GM12878 (cell line): Measurements from ENCODE around the gene SOBP. TPM values are rescaled to one million over a fixed set of nuclear protein-coding genes. Genes with fewer than 3 reads are reported as not detected.

Experiments
- ATAC-seq: fragments of 200-7000 bp; cut with Tn5 transposase; 3 replicates; pipeline ENCODE4 v1.9.1; 2020; ENCODE audit warnings: mild to moderate bottlenecking, moderate library complexity
- BruUV-seq: library from RNA; stranded (reverse); fragments of 400-500 nt; replicated peaks from 2 replicates; lab custom pipeline; 2021; lab: Mats Ljungman, UMichigan
- CTCF ChIA-PET: fragments of 300-600 bp; sonication (Branson Sonifier 250); formaldehyde crosslinking; extraction: SDS; loops from one replicate; lab custom pipeline; 2021; ENCODE audit warnings: inconsistent platforms; lab: Yijun Ruan, JAX
- POLR2A ChIA-PET: fragments of 350-600 bp; formaldehyde crosslinking; extraction: SDS; loops from one replicate; lab custom pipeline; 2021; ENCODE audit warnings: inconsistent platforms; lab: Charles Lee
- RAD21 ChIA-PET: fragments of 300-600 bp; sonication (Branson Sonifier 250); formaldehyde crosslinking; loops from one replicate; lab custom pipeline; 2023; ENCODE audit warnings: antibody characterized with exemption; ENCODE audit not compliant: unreplicated experiment; lab: Charles Lee
- SMC1A ChIA-PET: fragments of 300-600 bp; sonication (Branson Sonifier 250); formaldehyde crosslinking; loops from one replicate; lab custom pipeline; 2023; ENCODE audit not compliant: unreplicated experiment, uncharacterized antibody; lab: Charles Lee
- DNase-seq: peaks from one replicate; pipeline ENCODE4 v3.0.0-alpha.2; 2011; ENCODE audit warnings: low read depth, low spot score
- FAIRE-seq: peaks from 3 replicates; lab custom pipeline; 2011; peaks lifted over from hg19 to GRCh38; lab: Jason Lieb, UNC
- H2AFZ ChIP-seq: 2 replicates; pipeline ENCODE4 v1.6.0; 2011; ENCODE audit warnings: low read depth, low read length, control low read depth; ENCODE audit not compliant: control insufficient read depth
- H3K27ac ChIP-seq: 2 replicates; pipeline ENCODE4 v1.5.1; 2011; ENCODE audit warnings: control low read depth; ENCODE audit not compliant: control insufficient read depth, insufficient read depth
- H3K27me3 ChIP-seq, 2 experiments: replicated peaks in 1 of 2; 2 replicates each; pipeline versions ENCODE4 v1.6.0 to v1.6.1; 2011; ENCODE audit warnings: low read length in 1 of 2; ENCODE audit not compliant: control insufficient read depth in 2 of 2, insufficient read depth in 2 of 2
- H3K36me3 ChIP-seq, 2 experiments: 2 replicates each; pipeline ENCODE4 v1.5.1; 2011; ENCODE audit warnings: low read length in 1 of 2; ENCODE audit not compliant: control insufficient read depth in 2 of 2, insufficient read depth in 2 of 2
- H3K4me1 ChIP-seq: 2 replicates; pipeline ENCODE4 v1.6.1; 2011; ENCODE audit warnings: mild to moderate bottlenecking, low read length, moderate library complexity, mixed read lengths; ENCODE audit not compliant: control insufficient read depth, insufficient read depth
- H3K4me2 ChIP-seq: 2 replicates; pipeline ENCODE4 v1.6.0; 2011; ENCODE audit warnings: control low read depth; ENCODE audit not compliant: control insufficient read depth, insufficient read depth
- H3K4me3 ChIP-seq: fragments of 200-600 bp; sonication (generic); 2 replicates; pipeline ENCODE4 v1.5.1; 2016
- H3K79me2 ChIP-seq: 2 replicates; pipeline ENCODE4 v1.6.0; 2011; ENCODE audit warnings: low read length; ENCODE audit not compliant: control insufficient read depth, insufficient read depth
- H3K9ac ChIP-seq: 2 replicates; pipeline ENCODE4 v1.8.0; 2011; ENCODE audit warnings: low read length, control low read depth, mixed read lengths; ENCODE audit not compliant: control insufficient read depth, insufficient read depth
- H3K9me3 ChIP-seq: replicated peaks from 3 replicates; pipeline ENCODE4 v1.5.1; 2011; ENCODE audit warnings: mild to moderate bottlenecking, low read length; ENCODE audit not compliant: control insufficient read depth, insufficient read depth
- H4K20me1 ChIP-seq: 2 replicates; pipeline ENCODE4 v1.6.0; 2011; ENCODE audit not compliant: control insufficient read depth, insufficient read depth
- BHLHE40 ChIP-seq, 2 experiments: fragments of 450-650 bp in 1 of 2; IDR thresholded peaks; 2 replicates each; pipeline ENCODE4 v1.6.1; 2011 to 2017; ENCODE audit warnings: low read depth in 2 of 2, borderline replicate concordance in 1 of 2, improper control_type of control experiment in 1 of 2, low read length in 1 of 2, mild to moderate bottlenecking in 1 of 2
- CHD1 ChIP-seq: IDR thresholded peaks from 2 replicates; pipeline ENCODE4 v1.6.1; 2012; ENCODE audit warnings: low read depth, low read length, improper control_type of control experiment
- CREB1 ChIP-seq: IDR thresholded peaks from 2 replicates; pipeline ENCODE4 v1.6.1; 2012; ENCODE audit warnings: low read depth, mild to moderate bottlenecking, inconsistent platforms
- EP300 ChIP-seq, 2 experiments: fragments of 150-350 bp in 1 of 2; IDR thresholded peaks; 2 replicates each; pipeline ENCODE4 v1.6.1; 2011 to 2012; ENCODE audit warnings: low read depth in 2 of 2, low read length in 2 of 2, borderline replicate concordance in 1 of 2, improper control_type of control experiment in 1 of 2, inconsistent platforms in 1 of 2; ENCODE audit not compliant: control insufficient read depth in 1 of 2
- EZH2 ChIP-seq: IDR thresholded peaks from 2 replicates; pipeline ENCODE4 v1.6.1; 2012; ENCODE audit warnings: low read depth, mild to moderate bottlenecking, control low read depth, inconsistent platforms, low read length, borderline replicate concordance; ENCODE audit not compliant: control insufficient read depth
- FOS ChIP-seq: IDR thresholded peaks from 3 replicates; pipeline ENCODE4 v1.6.1; 2011; ENCODE audit warnings: borderline replicate concordance; ENCODE audit not compliant: insufficient read length; ENCODE audit errors: extremely low read depth
- IKZF2 ChIP-seq, 2 experiments: fragments of 450-650 bp; IDR thresholded peaks; 2 replicates each; pipeline ENCODE4 v1.6.1; 2017; ENCODE audit warnings: mild to moderate bottlenecking in 2 of 2, moderate library complexity in 2 of 2
- JUND ChIP-seq: IDR thresholded peaks from 2 replicates; pipeline ENCODE4 v1.6.1; 2012; ENCODE audit warnings: low read depth, mild to moderate bottlenecking, low read length, improper control_type of control experiment, moderate library complexity
- KLF5 ChIP-seq: fragments of 450-650 bp; IDR thresholded peaks from 2 replicates; pipeline ENCODE4 v1.6.1; 2014; ENCODE audit warnings: mild to moderate bottlenecking; ENCODE audit not compliant: partially characterized antibody
- NFYA ChIP-seq: IDR thresholded peaks from 2 replicates; pipeline ENCODE4 v1.6.1; 2011; ENCODE audit warnings: low read depth, mild to moderate bottlenecking, low read length, improper control_type of control experiment, borderline replicate concordance
- NR2C1 ChIP-seq: fragments of 450-650 bp; IDR thresholded peaks from 2 replicates; pipeline ENCODE4 v1.6.1; 2017; ENCODE audit warnings: antibody characterized with exemption, mild to moderate bottlenecking, moderate library complexity
- POLR2AphosphoS5 ChIP-seq: IDR thresholded peaks from 2 replicates; pipeline ENCODE4 v1.6.1; 2011; ENCODE audit warnings: mild to moderate bottlenecking, low read length, inconsistent platforms
- POU2F2 ChIP-seq: IDR thresholded peaks from 3 replicates; pipeline ENCODE4 v1.6.1; 2011; ENCODE audit warnings: low read depth, mild to moderate bottlenecking, low read length, borderline replicate concordance
- REST ChIP-seq: IDR thresholded peaks from 2 replicates; pipeline ENCODE4 v1.6.1; 2012; ENCODE audit warnings: mild to moderate bottlenecking, low read depth, low read length
- RFX5 ChIP-seq: IDR thresholded peaks from 2 replicates; pipeline ENCODE4 v1.6.1; 2011; ENCODE audit warnings: low read depth, low read length, improper control_type of control experiment
- SIX5 ChIP-seq: IDR thresholded peaks from 2 replicates; pipeline ENCODE4 v1.6.1; 2011; ENCODE audit warnings: mild to moderate bottlenecking, low read depth, low read length, moderate library complexity; ENCODE audit not compliant: severe bottlenecking
- SMC3 ChIP-seq: IDR thresholded peaks from 2 replicates; pipeline ENCODE4 v1.6.1; 2011; ENCODE audit warnings: low read length, improper control_type of control experiment, borderline replicate concordance
- SUPT20H ChIP-seq: IDR thresholded peaks from 2 replicates; pipeline ENCODE4 v1.6.1; 2011; ENCODE audit warnings: low read depth, mild to moderate bottlenecking, low read length, moderate library complexity, borderline replicate concordance; ENCODE audit not compliant: control insufficient read depth
- TAF1 ChIP-seq: IDR thresholded peaks from 2 replicates; pipeline ENCODE4 v1.6.1; 2011; ENCODE audit warnings: mild to moderate bottlenecking, low read depth, low read length, borderline replicate concordance
- WGBS: methylation state at CpG from one replicate; pipeline ENCODE4 v1.1.6; 2016; ENCODE audit warnings: low lambda C conversion rate; ENCODE audit not compliant: insufficient replicate concordance, insufficient coverage; ENCODE audit errors: missing lambda C conversion rate; 5-methylcytosine and 5-hydroxymethylcytosine counted together
- in situ Hi-C: fragments of 300-500 bp; cut with MboI; formaldehyde crosslinking; loops from 9 replicates; pipeline ENCODE4 v1.14.3; 2018; ENCODE audit warnings: mixed read lengths
- intact Hi-C: fragments of 100-400 bp; cut with micrococcal nuclease; formaldehyde crosslinking; loops from one replicate; pipeline ENCODE4 v1.14.2; 2022; ENCODE audit not compliant: unreplicated experiment
- polyA plus RNA-seq, 11 experiments: library from polyadenylated mRNA; depleted of rRNA in 4 of 11; unstranded in 6 of 11; stranded (reverse) in 5 of 11; fragments of >200 nt; fragmentation: Nextera tagmentation in 4 of 11; fragmentation: Illumina TruSeq in 1 of 11; extraction: Ambion mirVana in 4 of 11; extraction: Trizol in 1 of 11; gene quantifications; 1 replicate in 1 of 11; 2 replicates in 10 of 11; pipeline versions ENCODE4 v1.2.1 to v1.2.3, GENCODE V29; 2011 to 2016; ENCODE audit warnings: inconsistent platforms in 2 of 11, missing spikeins in 2 of 11, low read depth in 1 of 11
- total RNA-seq, 4 experiments: library from RNA; depleted of rRNA in 3 of 4; stranded (reverse); fragments of >200 nt in 3 of 4; fragmentation: Illumina TruSeq in 1 of 4; extraction: Trizol in 1 of 4; gene quantifications; 2 replicates each; pipeline versions ENCODE4 v1.2.1 to v1.2.3, GENCODE V29; 2013 to 2021

Gene SOBP
- total and polyA plus RNA-seq, 10 of the 15 experiments (the other 5 are each of a cell fraction or from before 2014, with no cell fraction given) = 0.49 to 1.9 (median 0.78) TPM

DNA sequence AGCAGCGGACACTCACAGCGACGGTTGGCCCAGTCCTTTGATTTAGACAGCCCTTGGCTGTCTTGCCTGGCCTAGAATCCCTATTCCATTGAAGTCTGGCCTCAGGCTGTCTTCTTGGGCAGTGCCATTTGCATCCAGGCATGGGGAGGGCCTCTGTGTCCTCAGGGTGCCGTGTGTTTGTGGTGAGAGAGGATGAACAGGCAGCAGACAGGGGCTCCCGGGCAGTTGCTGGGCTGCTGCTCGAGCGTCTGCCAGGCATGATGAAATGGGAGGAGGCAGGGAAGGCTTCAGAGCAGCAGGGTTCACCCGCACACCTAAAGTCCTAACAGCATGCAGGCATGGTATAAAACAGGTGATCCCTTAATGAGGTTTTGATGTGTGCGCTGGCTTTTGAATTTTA is 126.9 kb downstream of the SOBP start (continued):
- TF ChIP-seq EP300 (IDR thresholded peaks at IDR 0.05; ENCODE audit: borderline replicate concordance in 1 of 2, control insufficient read depth in 1 of 2, low read depth in 2 of 2, low read length in 2 of 2) = no peak

DNA sequence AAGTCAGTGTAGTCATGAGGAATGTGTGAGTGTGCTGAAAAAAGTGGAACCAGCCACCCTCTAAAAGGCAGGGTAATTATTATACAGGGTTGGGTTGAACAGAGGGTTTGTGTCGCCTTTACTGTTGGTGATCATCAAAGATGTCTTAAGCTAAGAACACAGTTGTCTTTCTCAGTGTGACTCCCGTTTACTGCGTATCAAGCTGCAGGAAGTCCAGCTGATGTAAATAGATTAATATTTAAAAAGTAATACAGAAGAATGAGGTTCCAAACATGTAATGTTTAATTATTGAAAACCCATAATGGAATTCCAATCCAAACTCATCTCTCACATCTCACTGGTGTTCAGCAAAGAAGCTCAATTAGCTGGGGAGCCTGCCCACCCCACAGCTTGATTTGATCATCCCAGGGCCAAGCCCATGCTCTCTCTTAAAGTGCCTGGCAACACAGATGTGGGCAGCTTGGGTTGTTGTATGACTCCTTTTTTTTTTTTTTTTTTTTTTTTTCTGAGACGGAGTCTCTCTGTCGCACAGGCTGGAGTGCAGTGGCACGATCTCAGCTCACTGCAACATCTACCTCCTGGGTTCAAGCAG is 127.5 kb downstream of the SOBP start:
- BruUV-seq = no TSS peak
- no peak overlapping the region for H3K4me2 ChIP-seq
- in situ Hi-C loops = no loop called here

More for the DNA sequence above, 127.5 kb downstream of the SOBP start:
- no peak for TF ChIP-seq REST
- no peak for TF ChIP-seq POU2F2
- TF ChIP-seq NFYA = no peak
- no peak for TF ChIP-seq FOS
- TF ChIP-seq NR2C1 = no peak
- TF ChIP-seq SUPT20H = no peak
- no peak for TF ChIP-seq BHLHE40 (IDR thresholded peaks at IDR 0.05; ENCODE audit: borderline replicate concordance in 1 of 2, low read depth in 2 of 2, low read length in 1 of 2)
- no peak for TF ChIP-seq POLR2AphosphoS5
- TF ChIP-seq TAF1 = no peak
- TF ChIP-seq CREB1 = no peak
- TF ChIP-seq JUND = no peak
- no peak for TF ChIP-seq SMC3
- TF ChIP-seq IKZF2 (IDR thresholded peaks at IDR 0.05) = no peak
- no peak for TF ChIP-seq RFX5
- TF ChIP-seq KLF5 = no peak
- no peak for TF ChIP-seq CHD1
- no peak for TF ChIP-seq SIX5
- TF ChIP-seq EZH2 = no peak
- no peak overlapping the region for H3K9ac ChIP-seq
- FAIRE-seq = no peak
- H3K4me3 ChIP-seq = no peak overlapping the region
- intact Hi-C loops = loop anchor here (5.0 kb wide), 1 partner anchor 40 kb away; no protein-coding TSS in a partner anchor
- 79% methylated on average over 3 of the region's 6 CpGs for WGBS
- H3K4me1 ChIP-seq = peaks cover 14% of the 10 kb centered on the region
- ATAC-seq = no peak
- no peaks in the 10 kb centered on the region for H3K79me2 ChIP-seq
- CTCF ChIA-PET = no interaction called here
- H3K9me3 ChIP-seq = no peaks in the 10 kb centered on the region
- H3K36me3 ChIP-seq = no peaks in the 10 kb centered on the region
- H3K27me3 ChIP-seq = no peaks in the 10 kb centered on the region; a peak in 1 of 4 replicates
- H3K27ac ChIP-seq = no peak overlapping the region
- no peak for DNase-seq
- no peaks in the 10 kb centered on the region for H4K20me1 ChIP-seq
- no peak overlapping the region for H2AFZ ChIP-seq
- RAD21 ChIA-PET = interaction anchor here (0.7 kb wide), 1 partner anchor 432 kb away, joined by 5 read pairs; no protein-coding TSS in a partner anchor
- SMC1A ChIA-PET = interaction anchor here (0.5 kb wide), 1 partner anchor 487 kb away, joined by 3 read pairs; no protein-coding TSS in a partner anchor
- POLR2A ChIA-PET = interaction anchor here (0.7 kb wide), 2 partner anchors 18 to 53 kb away, joined by 6 to 8 read pairs; no protein-coding TSS in a partner anchor
